ENCODE measurements around the gene PIAS4.
A peak's percentile ranks its signal among the peaks of the same experiment; 100 is the strongest.

The PIAS4 gene

DNA sequence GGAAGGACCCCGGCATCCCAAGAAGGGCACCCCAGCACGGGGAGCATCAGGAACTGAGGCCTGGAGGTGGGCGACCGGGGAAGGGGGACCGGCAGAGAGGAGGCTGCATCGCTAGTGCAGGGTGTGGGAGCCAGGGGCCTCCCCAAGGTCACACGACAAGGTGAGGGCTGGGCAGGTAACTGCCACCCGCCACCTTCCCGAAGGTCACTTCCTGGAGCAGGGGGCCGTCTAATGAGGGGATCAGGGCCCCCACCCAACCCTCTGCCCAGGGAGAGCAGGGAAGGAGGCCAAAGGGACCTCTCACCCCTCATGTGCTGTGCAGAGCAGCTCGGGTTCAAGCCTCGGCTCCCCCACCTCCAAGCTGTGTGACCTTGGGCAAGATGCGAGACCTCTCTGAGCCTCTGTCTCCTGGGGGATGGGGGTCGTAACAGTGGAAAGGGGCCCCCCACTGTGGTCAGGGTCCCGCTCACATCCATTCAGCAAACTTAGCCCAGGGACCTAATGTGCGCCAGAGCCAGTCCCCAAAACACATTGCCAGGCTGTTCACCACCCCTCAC lies 53.2 kb downstream of the PIAS4 start:
- no peak for DNase-seq

DNA sequence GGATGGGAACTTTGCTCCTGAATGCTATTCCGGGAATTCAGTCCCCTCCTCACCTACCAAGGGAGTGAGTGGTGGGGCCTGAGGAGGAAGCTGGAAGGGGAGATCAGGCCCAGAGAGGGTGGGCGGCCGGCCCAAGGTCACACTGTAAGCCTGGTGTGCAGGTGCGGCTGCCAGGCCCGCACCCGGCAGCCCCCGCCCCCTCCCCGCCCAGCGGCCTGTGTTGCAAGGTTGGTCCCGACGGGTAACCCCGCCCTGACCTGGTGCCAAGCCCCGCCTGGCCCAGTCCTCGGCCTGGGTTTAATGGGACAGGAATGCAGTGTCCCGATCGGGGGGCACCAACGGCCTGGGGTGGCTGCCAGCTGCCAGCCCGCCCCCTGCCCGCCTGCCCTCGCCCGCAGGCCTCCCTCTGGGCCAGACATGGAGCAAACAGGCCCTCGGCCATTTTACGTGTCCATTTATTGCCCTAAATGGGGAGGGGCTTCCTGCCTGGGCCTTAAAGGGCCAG lies 53.7 kb downstream of the PIAS4 start:
- DNase-seq, result no peak

DNA sequence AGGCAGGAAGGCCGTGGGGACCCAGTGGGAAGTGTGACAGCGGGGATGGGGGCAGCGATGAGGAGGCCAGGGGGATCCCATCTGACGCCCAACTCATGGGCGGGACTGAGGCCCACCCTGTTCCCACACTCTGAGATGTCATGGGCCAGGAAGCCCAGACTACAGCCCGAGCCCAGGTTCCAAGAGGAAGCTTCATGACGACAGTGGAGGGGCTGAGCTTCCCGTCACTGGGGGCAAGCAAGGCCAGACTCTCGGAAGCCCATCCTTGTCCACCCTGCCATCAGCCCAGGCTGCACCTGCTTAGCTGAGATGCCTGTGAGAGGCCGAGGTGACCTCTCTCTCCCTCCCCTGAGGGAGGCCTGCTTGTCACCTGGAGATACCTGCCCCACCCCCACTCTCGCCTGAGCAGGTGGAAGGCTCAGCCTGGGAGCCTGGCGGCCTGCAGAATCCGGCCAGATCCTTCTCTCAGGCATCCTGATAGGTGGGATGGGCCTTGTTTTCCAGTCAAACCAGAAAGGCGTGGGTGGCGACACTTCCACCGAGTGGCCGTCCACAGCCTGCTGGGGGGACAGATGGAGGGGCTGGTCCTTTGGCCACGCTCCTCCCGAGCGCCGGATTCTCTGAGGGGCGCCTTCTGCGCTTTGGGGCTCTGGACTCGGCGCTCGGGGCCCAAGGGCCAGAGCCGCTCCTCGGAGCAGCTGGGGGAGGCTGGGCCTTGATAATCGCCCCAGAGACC lies 54.3 kb downstream of the PIAS4 start:
- DNase-seq, result no peak

DNA sequence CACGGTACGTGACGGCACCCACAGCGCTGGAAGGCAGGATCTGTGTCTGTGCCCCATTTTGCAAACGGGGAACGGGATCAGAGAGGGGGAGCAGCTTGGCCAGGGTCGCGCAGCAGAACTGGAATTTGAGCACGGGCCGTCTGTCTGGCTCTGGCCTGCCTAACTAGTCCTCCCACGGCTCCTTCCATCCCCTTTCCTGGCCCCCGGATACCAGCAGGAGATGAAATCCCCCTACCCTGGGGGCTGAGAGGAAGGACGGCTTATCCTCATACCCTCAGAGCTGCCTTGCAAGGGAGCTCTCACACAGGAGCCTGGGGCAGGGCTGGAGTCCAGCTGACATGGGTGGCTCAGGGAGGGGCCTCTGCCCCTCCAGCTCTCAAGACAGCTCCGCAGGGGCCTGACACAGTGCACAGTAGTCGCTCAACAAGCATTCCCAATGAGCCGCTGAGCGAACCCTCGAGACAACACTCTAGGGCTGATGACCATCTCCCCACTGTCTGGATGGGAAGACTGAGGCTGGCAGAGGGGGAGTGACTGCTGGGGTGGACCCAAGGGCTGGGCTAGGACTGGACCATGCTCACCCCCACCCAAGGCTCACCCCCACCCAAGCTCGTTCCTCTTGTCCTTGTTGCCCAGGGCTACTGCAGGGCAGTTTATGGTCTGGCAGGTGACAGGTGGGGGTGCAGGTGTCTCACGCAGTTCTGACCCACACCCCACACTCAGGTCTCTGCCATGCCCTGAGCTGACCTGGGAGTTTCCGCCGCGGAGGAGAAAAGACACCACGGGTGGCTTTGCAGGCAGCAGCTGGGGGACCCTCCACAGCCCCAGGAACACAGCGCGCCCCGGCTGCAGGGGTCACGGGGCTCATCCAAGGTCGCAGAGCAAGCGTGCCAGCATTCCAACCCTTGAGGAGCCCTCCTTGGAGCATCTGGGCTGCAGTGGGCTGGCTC lies 55.2 kb downstream of the PIAS4 start:
- no peak for DNase-seq

- DNase-seq, result no peak
These were observed 56.0 kb downstream of the PIAS4 start for GRCh38 chr19:4063369-4064148.

GRCh38 chr19:4064149-4064495 lies 56.6 kb downstream of the PIAS4 start:
- no peak for DNase-seq

- DNase-seq, result peak in 1 of 4 experiments; percentile 35
These were observed 57.1 kb downstream of the PIAS4 start for GRCh38 chr19:4064496-4065260.

DNA sequence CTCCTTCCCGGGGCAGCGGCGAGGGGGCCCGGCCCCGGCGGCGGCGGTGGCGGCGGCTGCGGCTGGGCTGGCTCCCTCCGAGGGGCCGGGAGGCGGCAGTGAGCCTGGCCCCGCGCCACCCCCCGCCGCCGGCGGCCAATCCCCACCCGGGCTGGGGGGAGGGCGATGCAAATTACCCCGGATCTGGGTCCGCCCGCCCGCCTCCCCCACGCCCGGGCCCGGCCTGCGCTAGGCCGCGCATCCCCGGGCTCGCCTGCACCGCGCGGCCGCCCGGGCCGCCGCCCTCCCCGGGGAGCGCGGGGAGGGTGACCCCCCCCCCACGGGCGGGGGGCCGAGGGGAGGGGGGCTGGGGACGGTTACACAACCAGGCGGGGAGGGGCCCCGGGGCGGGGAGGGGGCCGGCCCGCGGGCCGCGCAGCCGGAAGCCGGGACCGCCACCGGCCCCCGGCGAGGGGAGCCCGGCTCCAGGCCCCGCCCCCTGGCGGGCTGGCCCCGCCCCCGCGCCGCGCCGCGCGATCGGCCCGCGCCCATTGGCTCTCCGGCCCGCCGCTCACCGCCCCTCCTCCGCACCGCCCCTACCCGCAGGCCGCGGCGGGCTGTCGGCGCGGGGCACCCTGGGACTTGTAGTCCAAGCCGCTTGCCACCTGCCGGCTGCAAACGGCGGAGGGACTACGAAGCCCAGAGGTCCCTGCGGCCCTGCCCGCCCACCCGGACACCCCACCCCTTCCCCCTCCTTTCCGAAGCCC lies 58.1 kb downstream of the PIAS4 start:
- DNase-seq, result peak; percentile 84 to 97 (median 90)

DNA sequence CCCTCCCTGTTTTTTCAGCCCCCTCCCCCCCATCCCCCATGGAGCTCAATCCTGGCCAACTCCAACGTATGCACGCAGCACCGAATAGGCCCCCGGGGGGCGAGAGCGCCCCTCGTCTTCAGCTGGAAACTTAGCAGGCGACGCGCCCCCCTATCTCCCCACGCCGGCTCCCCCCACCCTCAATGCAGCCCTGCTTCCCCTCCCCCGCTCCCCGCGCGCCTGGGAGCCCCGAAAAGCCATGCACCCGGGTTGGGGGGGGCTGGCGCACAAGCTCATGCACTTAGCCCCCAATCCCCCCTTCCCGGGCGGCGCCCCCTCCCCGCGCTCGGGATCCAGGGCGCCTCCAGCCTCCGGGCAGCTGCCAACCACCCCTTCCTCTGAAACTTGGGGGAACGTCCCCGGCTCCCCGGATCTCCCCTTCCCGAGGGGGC lies 58.7 kb downstream of the PIAS4 start:
- peak in 2 of 4 experiments; percentile 59 to 72 for DNase-seq

DNA sequence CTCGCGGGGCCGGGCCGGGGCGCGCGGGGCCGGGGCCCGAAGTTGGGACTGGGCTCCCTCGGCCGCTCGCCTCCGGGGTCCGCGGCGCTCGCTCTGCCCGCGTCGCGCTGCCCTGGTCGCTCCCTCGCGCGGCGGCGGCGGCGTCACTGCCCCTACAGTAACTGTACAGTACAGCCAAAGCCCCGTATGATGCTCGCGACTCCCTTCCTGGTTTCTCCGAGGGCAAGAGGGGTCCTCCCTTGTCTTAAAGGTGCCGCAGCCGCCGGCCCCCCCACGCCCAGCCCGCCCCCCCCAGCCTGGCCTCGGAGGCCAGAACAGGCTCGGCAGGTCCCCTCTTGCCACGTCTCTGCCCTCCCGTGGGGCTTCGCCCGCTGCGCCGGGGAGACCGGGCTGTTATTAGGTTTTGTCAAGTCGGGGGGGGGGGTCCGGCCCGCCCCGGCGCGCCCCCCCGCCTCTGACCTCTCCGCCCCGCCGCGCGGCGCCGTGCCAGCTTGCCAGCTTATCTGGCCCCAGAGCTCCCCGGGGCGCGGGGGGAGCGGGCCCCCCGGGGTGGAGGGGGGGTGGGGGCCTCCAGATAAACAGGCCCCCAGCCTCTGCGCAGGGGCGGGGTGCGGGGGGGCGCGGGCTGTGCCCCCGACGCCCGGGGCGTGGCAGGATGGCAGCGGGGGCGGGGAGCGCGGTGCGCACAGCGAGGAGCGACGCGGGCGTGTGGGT lies 59.3 kb downstream of the PIAS4 start, which contains the start of gene ZBTB7A:
Gene ZBTB7A (minus strand): TSS at position 218 of the 714 bp plus-strand sequence. CDS start 11,667 bp downstream, outside the sequence.
- DNase-seq, result peak in 3 of 4 experiments; percentile 40 to 81 (median 76)

DNA sequence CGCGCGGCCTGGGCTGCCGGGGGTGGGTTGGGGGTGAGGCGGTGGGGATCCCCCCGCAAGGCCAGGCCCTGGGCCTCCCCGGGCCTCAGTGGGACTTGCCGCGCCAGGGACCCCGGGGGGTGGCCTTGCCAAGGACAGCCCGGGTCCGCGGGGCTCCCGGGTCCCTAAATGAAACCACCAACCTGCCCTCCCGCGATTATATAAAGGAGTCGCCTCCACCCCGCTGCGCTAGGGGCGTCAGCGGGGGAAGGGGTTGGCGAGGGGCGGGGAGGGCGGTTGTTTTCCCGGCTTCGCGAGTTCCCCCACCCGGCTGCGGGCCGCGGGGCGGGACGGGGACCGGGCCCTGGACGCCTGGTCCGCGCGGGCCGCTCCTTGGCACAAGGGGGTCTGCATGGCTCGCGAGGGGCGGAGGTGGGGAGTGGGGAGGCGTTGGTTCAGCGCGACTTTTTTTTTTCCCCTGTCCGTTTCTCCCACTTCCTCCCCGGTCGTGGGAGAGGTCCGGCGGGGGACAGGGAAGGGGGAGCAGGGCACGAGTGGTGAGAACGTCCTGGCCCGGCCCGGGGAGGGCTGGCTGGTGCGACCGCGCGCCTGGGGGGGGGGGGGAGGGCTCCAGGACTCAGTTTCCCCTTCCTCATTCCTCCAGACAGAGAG lies 60.0 kb downstream of the PIAS4 start:
- peak in 2 of 4 experiments; percentile 66 to 70 for DNase-seq

DNA sequence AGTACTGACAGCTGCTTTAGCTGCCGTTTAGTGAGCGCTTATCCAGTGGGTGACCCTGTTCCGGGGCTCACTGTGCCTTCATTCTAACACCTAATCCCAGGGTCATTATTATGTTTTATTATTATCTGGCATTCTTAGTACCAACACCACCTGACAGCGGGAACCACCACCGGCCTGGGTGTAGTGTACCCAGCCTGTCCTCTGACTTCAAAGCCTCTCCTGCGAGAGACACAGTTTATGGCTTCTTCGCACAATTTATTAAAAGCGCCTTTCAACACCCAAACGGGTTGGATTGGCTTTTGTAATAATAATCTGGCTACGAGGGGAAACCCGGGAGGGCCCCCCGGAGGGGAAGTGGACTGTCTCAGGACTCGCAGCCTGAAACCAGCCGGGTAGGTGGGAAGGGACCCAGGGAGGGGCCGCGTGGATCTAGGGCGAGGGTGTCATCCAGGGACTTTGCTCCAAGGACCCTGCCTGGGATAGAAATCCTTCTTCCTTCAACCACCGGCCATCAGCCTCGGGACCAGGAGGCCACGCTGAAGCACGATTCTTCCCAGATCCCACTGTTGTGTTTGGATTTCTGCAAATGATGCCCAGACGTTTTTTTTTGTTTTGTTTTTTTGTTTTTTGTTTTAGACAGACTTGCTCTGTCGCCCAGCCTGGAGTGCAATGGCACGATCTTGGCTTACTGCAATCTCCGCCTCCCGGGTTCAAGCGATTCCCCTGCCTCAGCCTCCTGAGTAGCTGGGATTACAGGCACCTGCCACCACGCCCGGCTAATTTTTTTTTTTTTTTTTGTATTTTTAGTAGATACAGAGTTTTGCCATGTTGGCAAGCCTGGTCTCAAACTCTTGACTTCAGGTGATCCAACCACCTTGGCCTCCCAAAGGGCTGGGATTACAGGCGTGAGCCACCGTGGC lies 60.8 kb downstream of the PIAS4 start:
- no peak for DNase-seq

DNA sequence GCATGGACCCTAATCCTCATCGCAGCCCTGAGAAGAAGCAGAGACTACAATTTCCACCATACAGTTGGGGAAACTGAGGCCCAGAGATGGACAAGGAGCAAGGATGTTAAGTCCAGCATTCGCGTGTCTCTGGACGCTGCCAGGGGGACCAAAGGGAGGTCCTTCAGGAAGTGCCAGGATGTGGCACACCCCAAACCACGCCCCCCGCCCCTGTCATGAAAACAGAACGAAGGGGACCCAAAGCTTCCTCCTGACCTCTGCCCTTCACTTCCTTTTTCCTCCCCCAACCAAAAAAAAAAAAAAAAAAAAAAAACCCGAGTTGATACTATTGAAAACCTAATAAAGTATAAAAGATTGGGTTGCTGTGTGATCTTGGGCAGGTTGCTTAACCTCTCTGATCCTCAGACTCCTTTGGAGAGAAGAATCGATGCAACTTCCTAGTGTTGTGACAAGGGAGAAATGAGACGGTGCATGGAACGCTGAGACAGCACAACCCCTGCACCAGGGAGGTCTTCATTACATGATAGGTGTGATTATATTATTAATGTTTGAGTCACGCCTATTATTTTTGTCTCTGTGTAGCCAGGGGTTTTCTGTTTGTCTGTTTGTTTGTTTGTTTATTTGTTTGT lies 61.9 kb downstream of the PIAS4 start:
- peak in 2 of 4 experiments; percentile 28 to 33 for DNase-seq

DNA sequence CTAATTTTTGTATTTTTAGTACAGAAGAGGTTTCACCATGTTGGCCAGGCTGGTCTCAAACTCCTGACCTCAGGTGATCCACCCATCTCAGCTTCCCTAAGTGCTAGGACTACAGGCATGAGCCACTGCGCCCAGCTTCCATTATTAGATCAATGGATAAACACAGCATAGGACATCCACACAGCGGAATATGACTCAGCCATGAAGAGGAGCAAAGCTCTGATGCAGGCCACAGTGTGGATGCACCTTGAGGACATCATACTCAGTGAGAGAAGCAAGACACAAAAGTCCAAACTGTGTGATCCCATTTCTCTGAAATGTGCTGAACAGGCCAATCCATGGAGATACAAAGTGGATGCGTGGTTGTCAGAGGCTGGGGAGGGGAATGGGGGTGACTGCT lies 64.1 kb downstream of the PIAS4 start:
- DNase-seq, result no peak

DNA sequence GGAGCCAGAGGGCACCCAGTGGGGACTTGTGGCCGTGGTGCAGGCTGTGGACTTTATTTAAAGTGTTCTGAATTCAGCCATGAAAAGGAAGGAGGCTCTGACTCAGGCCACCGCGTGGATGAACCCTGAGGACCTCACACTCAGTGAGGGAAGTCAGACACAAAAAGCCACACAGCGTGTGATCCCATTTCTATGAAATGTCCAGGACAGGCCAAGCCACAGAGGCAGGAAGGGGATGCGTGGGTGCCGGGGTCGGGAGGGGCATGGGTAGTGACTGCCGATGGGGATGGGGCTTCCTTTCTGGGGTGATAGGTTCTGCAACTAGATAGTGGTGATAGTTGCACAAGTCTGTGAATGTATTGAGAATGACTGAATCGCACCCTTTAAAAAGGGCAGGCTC lies 67.8 kb downstream of the PIAS4 start:
- no peak for DNase-seq

GRCh38 chr19:4077007-4077374 lies 69.5 kb downstream of the PIAS4 start:
- no peak for DNase-seq

- DNase-seq, result peak in 2 of 4 experiments; percentile 22 to 40
These were observed 70.5 kb downstream of the PIAS4 start for GRCh38 chr19:4077800-4078684.

Measured in activated naive CD4-positive, alpha-beta T cell (primary cell).